Measurements from ENCODE around the gene NRCAM. TPM values are rescaled to one million over a fixed set of nuclear protein-coding genes. Genes with fewer than 3 reads are reported as not detected.

Gene NRCAM
- total and polyA plus RNA-seq, 10 of the 15 experiments (the other 5 are each of a cell fraction or from before 2014, with no cell fraction given) = 0.30 to 2.0 (median 1.0) TPM

GRCh38 chr7:108164342-108164741 lies 291.9 kb downstream of the NRCAM start (continued):
- TF ChIP-seq ZBTB4 (CRISPR knock-in tag; IDR thresholded peaks at IDR 0.05) = no peak

GRCh38 chr7:108158776-108159175 lies 297.5 kb downstream of the NRCAM start:
- H3K9ac ChIP-seq (ENCODE audit: control insufficient read depth, insufficient read depth, low read length) = no peak overlapping the region
- CTCF ChIA-PET = interaction anchor here (1.0 kb wide), 1 partner anchor 46 kb away, joined by 3 read pairs; no protein-coding TSS in a partner anchor
- H2AFZ ChIP-seq (ENCODE audit: control insufficient read depth, low read depth, low read length) = no peak overlapping the region
- H3K27me3 ChIP-seq (replicated peaks in 1 of 2; ENCODE audit: control insufficient read depth in 2 of 2, insufficient read depth in 2 of 2, low read length in 1 of 2) = no peaks in the 10 kb centered on the region; a peak in 2 of 4 replicates
- no peak overlapping the region for H3K4me3 ChIP-seq
- WGBS (ENCODE audit: insufficient coverage, insufficient replicate concordance, low lambda C conversion rate, missing lambda C conversion rate) = 76% methylated on average over 1 of the region's 1 CpG
- H3K36me3 ChIP-seq (ENCODE audit: control insufficient read depth in 2 of 2, insufficient read depth in 2 of 2, low read length in 1 of 2) = no peaks in the 10 kb centered on the region
- POLR2A ChIA-PET = no interaction called here
- no peak for FAIRE-seq
- no peaks in the 10 kb centered on the region for H3K4me1 ChIP-seq (ENCODE audit: control insufficient read depth, insufficient read depth, low read length)
- RAD21 ChIA-PET (ENCODE audit: unreplicated experiment) = interaction anchor here (1.5 kb wide), 1 partner anchor 45 kb away, joined by 3 read pairs; no protein-coding TSS in a partner anchor
- SMC1A ChIA-PET (ENCODE audit: uncharacterized antibody, unreplicated experiment) = no interaction called here
- in situ Hi-C loops (cut with MboI) = no loop called here
- H3K4me2 ChIP-seq (ENCODE audit: control insufficient read depth, insufficient read depth) = no peak overlapping the region
- intact Hi-C loops (cut with micrococcal nuclease; ENCODE audit: unreplicated experiment) = loop anchor here (5.0 kb wide), 1 partner anchor 376 kb away; no protein-coding TSS in a partner anchor
- no TSS peak for BruUV-seq (replicated peaks)
- H3K27ac ChIP-seq (ENCODE audit: control insufficient read depth, insufficient read depth) = no peak overlapping the region
- no peak for ATAC-seq
- no peak for DNase-seq (ENCODE audit: low read depth, low spot score)
- H3K79me2 ChIP-seq (ENCODE audit: control insufficient read depth, insufficient read depth, low read length) = no peaks in the 10 kb centered on the region
- H3K9me3 ChIP-seq (replicated peaks; ENCODE audit: control insufficient read depth, insufficient read depth, low read length) = no peaks in the 10 kb centered on the region
- no peaks in the 10 kb centered on the region for H4K20me1 ChIP-seq (ENCODE audit: control insufficient read depth, insufficient read depth)
- TF ChIP-seq CEBPZ (IDR thresholded peaks at IDR 0.05; ENCODE audit: low read depth, low read length) (no peak), ZNF207 (IDR thresholded peaks at IDR 0.05; ENCODE audit: borderline replicate concordance) (no peak), GATAD2B (conservative IDR thresholded peaks at IDR 0.05; ENCODE audit: low read depth) (no peak), NBN (IDR thresholded peaks at IDR 0.05) (no peak), SRF (IDR thresholded peaks at IDR 0.05; ENCODE audit: low read depth in 2 of 2, low read length in 2 of 2) (no peak), KLF5 (IDR thresholded peaks at IDR 0.05; ENCODE audit: partially characterized antibody) (no peak), POLR2AphosphoS5 (IDR thresholded peaks at IDR 0.05; ENCODE audit: low read length) (no peak), ATF7 (IDR thresholded peaks at IDR 0.05; ENCODE audit: low read depth) (no peak), SMC3 (IDR thresholded peaks at IDR 0.05; ENCODE audit: borderline replicate concordance, low read length) (no peak), STAT1 (conservative IDR thresholded peaks at IDR 0.05) (no peak), REST (IDR thresholded peaks at IDR 0.05; ENCODE audit: low read depth, low read length) (no peak)
